ENCODE results near the gene GEMIN2.
"Not testable (repeated sequence)": the region's sequence is repeated elsewhere in the genome, so short reads cannot be mapped to it uniquely, and the experiment has no call there.

Gene GEMIN2, protein sequence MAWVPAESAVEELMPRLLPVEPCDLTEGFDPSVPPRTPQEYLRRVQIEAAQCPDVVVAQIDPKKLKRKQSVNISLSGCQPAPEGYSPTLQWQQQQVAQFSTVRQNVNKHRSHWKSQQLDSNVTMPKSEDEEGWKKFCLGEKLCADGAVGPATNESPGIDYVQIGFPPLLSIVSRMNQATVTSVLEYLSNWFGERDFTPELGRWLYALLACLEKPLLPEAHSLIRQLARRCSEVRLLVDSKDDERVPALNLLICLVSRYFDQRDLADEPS

DNA sequence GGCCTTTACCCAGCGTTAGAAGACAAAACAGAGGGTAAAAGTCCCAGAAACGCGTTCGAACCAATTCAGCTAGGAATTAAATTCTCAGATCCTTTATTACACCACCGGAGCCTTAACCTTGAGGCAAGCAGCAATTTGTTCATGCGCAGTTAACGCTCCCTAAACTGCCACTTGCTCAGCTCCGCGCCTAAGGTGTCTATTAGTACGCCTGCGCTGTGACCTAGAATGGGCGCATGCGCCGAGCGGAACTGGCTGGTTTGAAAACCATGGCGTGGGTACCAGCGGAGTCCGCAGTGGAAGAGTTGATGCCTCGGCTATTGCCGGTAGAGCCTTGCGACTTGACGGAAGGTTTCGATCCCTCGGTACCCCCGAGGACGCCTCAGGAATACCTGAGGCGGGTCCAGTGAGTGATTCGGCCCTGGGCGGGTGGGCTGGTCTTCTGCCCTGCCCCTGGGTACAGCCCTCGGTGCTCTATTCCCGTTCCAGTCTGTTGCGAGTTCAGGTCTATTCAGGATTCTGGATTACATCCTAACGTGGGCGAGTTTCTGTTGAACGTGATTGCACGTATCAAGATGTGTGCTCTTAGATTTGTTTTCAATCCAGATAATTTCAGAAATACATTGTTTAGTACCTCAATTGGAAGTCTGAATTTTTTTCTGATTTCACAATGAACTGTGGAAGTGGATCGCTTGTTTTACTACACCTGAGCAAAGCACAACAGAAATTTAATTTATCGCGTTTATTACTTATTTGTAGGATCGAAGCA, at the start of gene GEMIN2:
Gene GEMIN2, plus strand, starts transcription at position 251 of the 766 bp plus-strand sequence. Its CDS starts 16 bp downstream, at position 267.
- DNase-seq (ENCODE audit: low spot score), result peak; percentile 96

DNA sequence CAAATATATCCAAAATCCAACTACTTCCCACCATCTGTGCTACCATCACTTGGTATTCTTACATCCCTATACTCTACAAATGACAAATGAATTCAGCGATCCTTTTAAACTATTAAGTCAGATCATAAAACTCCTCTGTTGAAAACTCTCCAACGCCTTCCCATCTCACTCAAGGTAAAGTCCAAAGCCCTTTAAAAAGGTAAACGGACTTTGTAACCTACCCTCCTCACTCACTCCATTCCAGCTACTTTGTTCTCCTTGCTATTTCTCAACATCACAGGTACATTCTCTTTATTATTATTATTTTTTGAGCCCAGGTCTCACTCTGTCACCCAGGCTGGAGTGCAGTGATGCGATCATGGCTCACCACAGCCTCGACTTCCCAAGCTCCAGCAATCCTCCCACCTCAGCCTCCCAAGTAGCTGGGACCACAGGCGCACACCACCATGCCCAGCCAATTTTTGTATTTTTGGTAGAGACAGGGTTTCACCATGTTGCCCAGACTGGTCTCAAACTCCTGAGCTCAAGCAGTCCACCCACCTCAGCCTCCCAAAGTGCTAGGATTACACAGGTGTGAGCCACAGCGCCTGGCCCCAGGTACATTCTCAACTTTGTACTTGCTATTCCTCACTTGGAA, 44.8 kb upstream of the GEMIN2 start:
- not testable (repeated sequence) for DNase-seq (ENCODE audit: low spot score)

DNA sequence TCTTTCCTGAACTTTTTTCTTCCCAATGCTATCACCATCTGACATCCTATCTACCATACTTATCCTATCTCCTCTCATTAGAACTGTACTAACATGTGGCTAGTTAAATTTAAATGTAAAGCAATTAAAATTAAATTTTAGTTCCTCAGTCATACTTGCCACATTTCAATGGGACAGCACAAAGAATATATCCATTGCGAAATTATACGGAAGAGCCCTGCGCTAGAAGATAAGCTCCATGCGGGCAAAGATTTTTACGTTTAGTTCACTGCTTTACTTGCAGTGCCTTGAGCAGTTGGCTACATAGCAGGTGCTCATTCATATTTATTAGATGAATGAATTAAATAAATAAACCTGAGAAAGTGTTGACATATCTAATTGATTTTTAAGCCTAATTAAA, 44.2 kb upstream of the GEMIN2 start:
- no peak for DNase-seq (ENCODE audit: low spot score)

DNA sequence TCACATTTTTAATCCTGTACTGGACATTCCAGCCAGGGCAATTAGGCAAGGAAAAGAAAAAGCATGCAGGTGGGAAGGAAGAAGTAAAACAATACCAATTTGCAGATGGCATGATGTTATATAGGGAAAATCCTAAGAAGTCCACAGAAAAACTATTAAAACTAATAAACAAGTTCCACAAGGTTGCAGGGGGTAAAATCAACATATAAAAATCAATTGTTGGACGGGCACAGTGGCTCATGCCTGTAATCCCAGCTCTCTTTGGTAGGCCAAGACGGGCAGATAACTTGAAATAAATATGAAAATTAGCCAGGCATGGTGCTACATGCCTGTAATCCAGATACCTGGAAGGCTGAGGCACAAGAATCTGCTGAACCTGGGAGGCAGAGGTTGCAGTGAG, 43.0 kb upstream of the GEMIN2 start:
- DNase-seq (ENCODE audit: low spot score), result no peak

DNA sequence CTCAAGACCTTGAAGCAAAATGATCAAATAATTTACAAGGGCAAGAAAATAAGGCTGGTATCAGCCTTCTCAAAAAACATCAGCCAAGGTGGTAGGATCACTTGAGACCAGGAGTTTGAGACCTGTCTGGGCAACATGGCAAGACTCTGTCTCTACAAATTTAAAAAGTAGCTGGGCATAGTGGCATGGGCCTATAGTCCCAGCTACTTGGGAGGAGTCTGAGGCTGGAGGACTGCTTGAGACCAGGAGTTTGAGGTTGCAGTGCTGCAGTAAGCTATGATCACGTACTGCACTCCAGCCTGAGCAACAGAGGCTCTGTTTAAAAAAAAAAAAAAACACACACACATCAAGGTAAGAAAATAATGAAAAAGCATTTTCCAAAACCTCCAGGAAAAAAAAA, 33.2 kb upstream of the GEMIN2 start:
- DNase-seq (ENCODE audit: low spot score), result no peak

DNA sequence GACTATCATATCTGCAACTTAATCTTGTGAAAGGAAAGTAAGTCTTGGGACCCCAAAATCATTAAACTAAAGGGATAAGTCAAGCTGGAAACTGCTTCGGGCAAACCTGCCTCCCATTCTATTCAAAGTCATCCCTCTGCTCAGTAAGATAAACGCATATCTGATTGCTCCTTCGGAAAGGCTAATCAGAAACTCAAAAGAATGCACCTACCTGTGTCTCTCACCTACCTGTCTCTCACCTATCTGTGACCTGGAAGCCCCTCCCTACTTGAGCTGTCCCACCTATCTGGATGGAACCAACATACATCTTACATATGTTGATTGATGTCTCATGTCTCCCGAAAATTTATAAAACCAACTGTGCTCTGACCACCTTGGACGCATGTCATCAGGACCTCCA, 31.0 kb upstream of the GEMIN2 start:
- DNase-seq (ENCODE audit: low spot score), result no peak

DNA sequence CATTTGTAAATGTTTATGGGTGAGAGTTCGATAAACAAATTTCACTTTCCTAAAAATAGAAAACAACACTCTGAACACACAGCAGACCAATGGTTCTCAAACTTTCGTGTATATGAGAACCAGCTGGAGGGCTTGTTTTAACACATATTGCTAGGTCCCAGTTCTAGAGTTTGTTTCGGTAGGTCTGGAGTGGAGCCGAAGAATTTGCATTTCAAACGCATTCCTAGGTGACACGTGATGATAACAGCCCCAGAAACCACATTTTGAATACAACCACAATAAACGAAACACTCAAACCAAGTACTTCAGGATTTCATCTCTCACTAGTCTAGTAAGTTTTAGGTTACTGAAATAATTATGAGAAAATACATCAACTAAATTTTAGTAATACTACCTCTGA, 28.2 kb upstream of the GEMIN2 start:
- DNase-seq (ENCODE audit: low spot score), result no peak

DNA sequence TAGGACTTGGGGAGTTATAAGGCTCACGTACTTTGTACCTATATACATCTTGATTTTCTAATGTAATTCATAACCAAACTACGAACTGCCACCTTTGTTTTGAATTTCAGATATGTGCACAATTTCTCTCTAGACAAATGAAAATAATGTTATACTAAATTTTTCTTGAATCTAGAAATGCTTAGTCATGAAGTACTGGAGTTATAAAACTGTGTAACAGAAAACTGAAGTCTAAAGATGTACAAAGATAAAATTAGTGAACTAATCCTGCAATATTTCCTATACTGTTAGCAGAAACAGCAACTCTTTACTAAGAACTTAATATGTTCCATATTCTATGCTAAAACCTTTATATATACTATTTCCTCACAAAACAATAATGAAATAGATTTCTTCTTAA, 26.6 kb upstream of the GEMIN2 start:
- DNase-seq (ENCODE audit: low spot score), result no peak

DNA sequence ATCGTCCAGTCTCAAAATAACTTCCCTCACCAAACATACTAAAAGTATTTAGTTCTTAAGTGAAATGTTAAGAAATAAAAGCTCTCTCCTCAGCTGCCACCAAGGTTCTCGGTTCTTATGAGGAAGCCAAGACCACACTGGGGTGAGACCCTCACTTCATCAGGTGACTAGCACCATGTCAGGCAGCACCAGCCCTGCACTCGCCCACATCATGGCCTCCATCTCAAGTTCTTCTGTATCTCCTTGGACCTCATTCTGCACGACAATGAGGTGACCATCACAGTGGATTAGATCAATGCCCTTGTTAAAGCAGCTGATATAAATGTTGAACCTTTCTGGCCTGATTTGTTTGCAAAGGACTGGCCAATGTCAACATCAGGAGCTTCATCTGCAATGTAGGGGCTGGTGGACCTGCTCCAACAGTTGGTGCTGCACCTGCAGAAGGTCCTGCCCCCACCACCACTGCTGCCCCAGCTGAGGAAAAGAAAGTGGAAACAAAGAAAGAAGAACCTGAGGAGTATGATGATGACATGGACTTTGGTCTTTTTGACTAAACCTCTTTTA, 23.5 kb upstream of the GEMIN2 start:
- no peak for DNase-seq (ENCODE audit: low spot score)

DNA sequence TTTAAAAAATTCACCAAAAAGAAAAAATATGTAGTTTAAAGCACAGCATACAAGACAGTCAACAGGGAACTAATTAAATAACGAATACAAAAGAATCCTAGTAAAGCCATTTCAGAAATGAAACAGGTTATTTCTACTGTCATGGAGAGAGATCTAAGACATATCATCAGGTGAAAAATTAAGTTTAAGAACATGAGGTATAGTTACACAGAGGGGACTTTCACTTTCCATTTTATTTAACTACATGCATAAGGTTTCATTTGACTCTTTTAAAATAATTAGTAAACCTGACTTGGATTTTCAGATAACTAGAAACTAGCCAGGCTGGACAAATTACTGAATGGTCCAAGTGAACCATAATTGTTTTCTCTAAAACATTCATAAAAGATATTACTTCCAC, 22.4 kb upstream of the GEMIN2 start:
- no peak for DNase-seq (ENCODE audit: low spot score)

DNA sequence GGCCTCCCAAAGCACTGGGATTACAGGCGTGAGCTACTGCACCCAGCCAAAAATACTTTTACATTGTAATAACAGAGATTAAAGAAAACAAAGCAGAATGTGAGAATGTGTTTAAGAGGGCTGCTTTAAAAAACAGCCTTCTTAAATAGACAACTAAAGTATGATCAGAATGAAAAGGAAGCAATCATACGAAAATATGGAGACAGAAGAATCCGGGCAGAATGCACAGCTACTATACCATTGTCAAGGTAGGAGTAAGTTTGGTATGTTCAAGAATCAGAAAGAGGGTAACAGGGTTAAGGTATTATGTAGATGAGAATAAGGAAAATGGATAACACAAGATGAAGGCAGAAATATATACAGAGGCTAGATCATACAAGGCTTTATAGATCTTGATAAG, 19.6 kb upstream of the GEMIN2 start:
- DNase-seq (ENCODE audit: low spot score), result no peak

DNA sequence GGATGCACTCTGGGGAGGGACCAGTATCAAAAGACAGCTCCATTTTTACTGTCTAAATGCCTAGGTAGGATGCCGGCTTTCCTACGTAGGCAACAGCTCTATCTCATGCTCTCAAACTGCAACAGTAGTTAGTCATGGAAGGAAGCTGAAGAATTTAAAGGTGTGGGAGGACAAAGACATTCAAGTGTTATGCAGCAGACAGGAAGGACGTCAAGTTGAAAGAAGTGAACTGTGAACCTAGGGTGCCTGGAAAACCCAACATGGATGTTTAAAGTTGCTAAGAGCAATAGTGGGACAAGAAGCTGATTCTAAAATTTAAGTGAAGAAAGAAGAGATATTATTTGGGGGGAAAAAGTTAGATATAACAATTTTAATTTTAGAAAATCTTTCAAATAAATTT, 17.0 kb upstream of the GEMIN2 start:
- no peak for DNase-seq (ENCODE audit: low spot score)

DNA sequence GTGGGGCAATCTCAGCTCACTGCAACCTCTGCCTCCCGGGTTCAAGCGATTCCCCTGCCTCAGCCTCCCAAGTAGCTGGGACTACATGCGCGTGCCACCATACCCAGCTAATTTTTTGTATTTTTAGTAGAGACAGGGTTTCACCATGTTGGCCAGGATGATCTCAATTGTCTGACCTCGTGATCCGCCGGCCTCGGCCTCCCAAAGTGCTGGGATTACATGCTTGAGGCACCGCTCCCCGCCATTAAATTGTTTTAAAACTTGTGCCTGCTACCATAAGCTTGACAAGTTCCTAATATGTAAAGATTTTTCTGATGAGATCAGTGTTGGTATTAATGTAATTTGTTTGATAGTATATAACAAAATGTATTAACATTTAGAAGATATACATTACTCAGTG, 14.9 kb upstream of the GEMIN2 start:
- not testable (repeated sequence) for DNase-seq (ENCODE audit: low spot score)

DNA sequence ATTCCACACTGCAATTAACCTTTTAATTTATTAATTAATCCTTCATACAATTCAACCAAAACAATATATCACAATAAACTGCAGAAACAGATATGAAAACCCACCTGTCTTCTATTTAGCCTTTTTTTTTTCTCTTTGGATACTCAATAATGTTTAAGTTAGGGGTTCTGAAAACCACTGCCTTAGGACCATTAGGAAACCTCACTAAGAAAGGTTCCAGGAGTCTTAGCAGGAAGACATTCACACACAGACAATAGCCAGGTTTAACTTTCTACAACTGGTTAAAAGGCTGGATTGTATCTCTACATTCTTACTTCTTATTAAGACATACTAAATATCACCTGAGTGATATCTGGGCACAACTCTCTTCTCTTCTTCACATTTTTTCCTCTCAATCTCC, 14.4 kb upstream of the GEMIN2 start:
- DNase-seq (ENCODE audit: low spot score), result no peak

DNA sequence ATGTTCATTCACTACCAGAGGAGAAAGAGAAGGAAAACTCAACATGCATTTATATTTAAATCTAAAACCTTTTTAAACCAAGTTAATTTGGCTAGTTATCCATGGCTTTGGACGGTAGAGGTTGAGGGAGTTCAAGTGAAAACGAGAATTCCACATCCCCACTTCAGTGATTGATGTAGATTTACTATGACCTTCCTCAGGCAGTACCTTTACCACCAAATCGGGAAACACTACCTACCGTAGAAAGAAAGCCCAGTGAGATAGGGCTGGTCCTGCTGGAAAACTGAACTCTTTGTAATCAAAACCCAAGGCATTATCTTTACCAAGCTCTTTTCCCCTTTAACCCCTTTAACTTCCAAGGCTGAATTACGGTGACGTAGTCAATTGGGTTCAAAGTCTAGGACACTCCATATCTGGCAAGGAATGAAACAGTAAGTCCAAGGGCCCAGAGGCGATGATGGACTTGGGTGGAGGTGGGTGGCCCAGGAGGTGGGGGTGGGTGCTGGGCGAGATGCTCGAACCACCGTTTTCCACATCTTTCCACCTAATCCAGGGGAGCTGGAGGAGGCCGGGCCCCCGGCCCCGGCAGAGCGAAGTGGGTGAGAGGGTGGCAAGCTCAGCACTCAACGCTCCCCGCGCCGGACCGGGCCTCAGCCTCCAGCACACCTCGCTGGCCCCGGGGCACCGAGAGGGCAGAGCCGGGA, 11.7 kb upstream of the GEMIN2 start:
- peak; percentile 56 for DNase-seq (ENCODE audit: low spot score)

DNA sequence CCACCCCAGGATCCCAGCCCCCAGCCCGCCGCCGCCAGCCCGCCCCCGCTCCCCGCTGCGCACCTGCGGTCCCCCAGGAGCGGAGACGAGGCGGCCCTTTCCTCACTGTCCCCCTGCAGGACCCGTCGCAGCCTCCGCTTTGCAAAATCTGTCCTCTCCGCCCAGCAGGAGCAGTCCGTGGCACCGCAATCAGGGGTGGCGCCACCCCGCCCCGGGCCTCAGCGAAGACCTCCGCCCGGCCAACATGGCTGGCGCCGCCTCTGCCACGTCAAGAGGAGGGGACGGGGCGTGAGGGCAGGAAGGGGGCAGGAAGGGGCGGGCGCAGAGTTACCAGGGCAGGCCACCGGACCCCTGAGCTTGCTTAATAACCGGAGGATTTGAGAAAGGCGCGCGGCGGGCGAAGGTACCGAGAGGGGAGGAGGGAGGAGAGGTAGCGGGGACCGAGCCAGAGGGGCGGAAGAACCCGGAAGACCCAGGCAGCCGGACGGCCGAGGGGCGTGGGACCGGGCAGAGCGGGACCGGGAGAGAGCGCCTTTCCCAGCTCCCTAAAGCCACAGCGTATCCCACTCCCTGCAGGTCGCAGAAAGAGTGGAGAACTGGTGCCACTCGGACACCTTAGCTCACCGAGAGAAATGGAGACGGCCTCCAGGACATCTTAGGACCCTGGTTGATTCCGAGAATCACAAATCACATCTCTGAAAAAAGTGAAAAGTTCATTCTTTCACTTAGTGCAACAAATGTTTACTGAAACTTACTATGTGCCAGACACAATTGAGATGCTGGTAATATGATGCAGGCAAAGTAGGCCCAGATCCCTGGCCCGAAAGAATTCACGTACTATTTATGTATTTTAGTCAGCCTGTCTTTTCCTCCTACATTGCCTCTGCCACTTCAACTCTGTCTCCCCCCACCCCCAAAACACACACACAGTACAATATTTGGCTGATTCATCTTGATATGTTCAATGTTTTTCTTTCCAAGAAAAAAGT, 10.9 kb upstream of the GEMIN2 start, which contains the start of gene SEC23A:
Gene SEC23A, minus strand, starts transcription at position 267 of the 989 bp plus-strand sequence. CDS start 7,117 bp downstream, outside the sequence.
- peak; percentile 87 for DNase-seq (ENCODE audit: low spot score)

DNA sequence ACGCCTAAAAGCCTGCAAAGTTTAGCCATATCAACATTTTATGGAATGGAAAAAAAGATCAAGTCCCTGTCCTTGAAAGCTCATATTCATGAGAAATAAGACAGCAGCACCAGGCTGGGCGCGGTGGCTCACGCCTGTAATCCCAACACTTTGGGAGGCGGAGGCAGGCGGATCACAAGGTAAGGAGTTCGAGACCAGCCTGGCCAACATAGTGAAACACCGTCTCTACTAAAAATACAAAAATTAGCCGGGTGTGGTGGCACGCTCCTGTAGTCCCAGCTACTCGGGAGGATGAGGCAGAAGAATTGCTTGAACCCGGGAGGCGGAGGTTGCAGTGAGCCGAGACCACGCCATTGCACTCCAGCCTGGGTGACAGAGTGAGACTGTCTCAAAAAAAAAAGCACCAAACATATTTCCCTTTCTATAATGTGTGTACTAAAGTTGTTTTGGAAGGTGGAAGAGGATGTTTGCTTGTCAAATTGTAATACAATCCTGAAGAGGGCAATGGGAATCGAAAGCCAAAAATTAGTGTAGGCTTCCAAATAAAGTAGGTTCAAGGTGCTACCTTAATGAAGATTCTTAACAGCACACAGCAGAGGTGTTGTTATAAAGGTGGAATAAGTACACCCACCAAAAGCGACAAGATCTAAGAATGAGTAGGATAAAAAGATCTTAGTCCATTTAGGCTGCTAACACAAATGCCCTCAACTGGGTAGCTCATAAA, 9.9 kb upstream of the GEMIN2 start:
- DNase-seq (ENCODE audit: low spot score), result not testable (repeated sequence)

DNA sequence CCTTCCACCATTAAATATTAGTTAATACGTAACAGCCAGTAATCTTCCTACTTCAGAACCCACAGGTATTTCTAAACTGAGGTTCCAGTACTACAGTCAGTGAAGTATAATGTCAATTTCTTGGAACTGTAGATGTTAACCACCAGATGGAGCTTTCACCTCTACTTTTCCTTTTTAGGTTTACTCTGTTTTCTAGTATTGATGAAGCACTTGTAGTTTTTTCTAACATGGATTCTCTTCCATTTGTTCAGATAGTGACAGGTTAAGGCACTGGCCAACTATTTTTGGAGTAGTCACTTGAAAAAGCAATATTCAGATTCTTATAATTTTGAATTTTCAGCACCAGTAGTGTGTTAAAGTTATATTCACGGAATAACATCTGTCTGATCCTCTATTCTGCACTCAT, 6.5 kb upstream of the GEMIN2 start:
- peak; percentile 37 for DNase-seq (ENCODE audit: low spot score)

DNA sequence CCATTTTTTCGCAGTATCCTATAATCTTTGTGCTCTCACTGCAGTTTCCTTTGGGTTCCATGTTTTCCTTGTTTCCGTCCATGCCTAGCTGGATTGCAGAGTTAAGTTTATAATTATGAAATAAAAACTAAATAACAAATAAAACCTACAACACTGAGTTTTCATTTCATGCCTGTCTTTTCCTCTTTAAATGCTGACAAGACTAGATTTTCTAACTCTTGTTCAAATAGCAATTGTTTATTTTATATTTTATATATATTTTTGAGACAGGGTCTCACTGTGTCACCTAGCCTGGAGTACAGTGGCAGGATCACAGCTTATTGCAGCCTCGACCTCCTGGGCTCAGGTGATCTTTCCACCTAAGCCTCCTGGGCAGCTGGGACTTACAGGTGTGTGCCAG, 5.3 kb upstream of the GEMIN2 start:
- no peak for DNase-seq (ENCODE audit: low spot score)
